ENCODE measurements around the gene LTB4R2.
A peak's percentile ranks its signal among the peaks of the same experiment; 100 is the strongest.

Gene LTB4R2

DNA sequence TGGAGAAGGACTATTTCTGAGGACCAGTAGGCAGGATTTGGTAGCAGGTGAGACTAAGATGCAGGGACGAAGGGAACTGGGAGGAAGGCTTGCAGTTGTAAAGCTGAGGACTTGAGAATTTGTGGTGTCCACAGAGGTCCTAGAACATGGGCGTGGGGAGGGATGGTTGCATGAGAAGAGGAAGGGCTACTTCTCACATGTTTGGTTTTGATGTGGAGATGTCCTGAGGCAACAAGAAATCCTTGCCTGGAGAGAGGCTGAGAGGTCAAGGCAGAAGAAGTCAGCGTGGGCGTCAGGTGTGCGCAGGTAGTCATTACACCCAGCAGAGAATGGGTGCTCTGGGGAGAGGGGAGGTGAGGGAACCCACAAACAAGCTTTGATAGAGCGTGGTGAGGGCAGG, 32.9 kb upstream of the LTB4R2 start:
- no peak for DNase-seq (ENCODE audit: low read depth in 2 of 3, low spot score in 2 of 3)

DNA sequence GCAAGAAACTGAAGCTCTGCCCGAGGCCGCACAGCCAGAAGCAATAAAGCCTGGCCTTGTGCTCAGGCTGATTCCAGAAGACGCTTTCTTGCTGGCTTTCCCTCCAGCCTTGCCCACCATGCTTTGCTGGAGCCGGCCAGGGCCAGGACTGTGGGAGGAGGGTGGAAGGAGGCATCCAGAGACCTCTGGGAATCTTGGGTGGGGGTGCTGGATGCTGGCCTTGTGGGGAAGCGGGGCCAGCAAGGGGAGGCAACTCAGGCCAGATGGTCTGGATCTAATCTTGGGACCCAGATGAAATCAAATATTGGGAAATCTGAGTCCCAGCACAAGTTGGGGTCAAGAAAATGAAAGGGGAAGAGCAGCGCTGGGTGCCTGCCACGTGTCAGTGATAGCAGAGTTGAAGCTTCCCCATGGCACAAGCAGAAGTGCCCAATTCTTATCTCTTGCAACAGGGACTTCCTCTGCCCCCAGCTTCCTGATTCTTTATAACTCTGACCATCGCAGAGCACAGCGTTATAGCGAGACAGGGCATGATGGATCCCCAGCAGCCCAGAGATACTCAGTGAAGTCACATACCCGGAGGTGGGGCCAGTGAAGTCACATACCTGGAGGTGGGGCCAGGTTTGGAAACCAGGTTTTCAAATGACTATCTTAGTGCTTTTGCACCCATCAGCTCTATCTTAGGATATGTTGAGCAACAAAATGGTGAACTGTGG, 32.2 kb upstream of the LTB4R2 start:
- DNase-seq (ENCODE audit: low read depth in 2 of 3, low spot score in 2 of 3): no peak

DNA sequence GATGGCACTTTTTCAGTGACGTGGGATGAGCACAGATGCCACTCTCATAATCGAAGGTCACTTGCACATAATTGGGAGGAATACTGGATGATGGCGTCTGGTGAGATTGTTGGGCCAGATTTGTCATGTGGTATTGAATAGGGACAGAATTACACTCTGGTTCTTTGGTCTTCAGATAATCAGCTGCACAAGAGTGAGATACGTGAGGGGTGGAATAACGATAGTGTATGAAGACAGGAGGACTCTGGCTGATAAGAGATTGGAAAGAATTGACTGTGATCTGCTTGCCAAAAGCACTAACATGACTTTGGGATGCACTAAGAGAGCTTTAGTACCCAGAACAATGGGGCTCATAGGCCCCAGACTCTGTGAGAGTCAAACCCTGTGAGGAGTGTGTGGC, 31.5 kb upstream of the LTB4R2 start:
- DNase-seq (ENCODE audit: low read depth in 2 of 3, low spot score in 2 of 3): no peak

DNA sequence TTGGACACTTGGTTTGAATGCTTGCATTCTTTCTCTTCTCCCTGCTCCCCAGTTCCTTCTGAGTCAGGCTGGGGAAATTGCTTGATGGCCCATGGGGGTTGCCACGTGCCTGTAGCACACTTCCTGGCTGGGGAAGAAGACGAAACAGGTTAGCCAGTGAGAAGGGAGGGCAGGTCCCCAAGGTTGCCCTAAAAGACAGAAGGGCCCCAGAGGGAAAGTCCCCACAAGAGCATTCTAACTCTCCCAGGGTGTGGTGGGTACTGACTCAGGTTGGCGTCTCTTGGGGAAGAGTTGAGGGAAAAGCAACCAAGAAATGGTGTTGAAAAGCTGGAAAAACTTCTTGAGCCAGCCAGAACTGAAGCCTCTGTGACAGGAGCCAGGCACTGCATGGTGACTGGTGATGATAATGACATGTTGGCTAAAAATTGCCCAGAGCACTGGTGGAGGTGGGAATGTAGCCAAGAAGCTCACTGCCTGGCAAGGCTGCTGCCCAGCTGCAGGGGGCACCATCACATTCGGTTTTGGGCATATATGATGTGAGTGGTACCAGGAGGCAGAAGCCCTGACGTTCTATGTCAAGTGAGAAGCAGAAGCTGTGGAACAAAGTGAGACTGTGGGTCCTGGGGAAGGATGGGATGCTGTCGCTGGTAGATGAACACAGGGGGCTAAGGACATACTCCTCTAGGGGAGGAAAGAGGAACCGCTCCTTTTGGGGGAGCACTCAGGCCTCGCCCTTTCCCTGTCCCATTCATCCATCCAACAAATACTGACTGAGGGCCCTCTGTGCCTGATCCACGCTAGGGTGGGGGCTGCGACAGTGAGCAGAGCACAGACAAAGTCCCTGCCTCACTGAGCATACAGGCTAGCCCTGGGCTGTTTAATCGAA, 30.4 kb upstream of the LTB4R2 start:
- no peak for DNase-seq (ENCODE audit: low read depth in 2 of 3, low spot score in 2 of 3)

DNA sequence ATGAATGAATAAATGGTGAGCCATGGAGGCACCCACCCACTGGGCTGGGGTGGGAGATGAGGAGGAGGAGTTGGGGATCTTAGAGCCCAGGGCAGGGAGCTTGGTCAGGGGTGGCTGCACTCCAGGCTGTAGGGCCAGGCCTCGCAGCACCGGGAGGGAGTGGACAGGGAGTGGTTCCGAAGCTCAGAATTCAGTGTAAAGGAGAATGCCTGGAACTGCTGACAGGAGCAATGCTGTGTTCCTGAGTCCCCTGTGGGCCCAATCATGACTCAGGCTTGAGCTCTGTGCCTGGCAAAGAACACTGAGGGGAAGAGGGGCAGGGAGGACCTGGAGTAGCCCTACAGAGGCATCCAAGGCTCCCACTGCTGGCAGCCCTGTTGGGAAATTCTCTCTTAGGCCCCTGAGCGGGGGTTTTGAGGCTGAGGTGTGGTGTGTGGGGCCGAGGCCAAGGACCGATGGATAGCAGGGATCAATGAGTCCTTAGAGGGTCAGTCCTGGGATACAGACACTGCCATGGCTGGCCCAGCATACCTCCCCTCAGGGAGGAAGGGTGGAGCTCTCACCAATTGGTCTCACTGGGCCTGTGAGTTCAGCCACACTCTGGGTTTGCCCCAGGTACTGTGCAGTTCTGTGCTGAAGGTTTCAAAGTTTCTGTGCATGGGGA, 29.0 kb upstream of the LTB4R2 start:
- DNase-seq (ENCODE audit: low read depth in 2 of 3, low spot score in 2 of 3): no peak

DNA sequence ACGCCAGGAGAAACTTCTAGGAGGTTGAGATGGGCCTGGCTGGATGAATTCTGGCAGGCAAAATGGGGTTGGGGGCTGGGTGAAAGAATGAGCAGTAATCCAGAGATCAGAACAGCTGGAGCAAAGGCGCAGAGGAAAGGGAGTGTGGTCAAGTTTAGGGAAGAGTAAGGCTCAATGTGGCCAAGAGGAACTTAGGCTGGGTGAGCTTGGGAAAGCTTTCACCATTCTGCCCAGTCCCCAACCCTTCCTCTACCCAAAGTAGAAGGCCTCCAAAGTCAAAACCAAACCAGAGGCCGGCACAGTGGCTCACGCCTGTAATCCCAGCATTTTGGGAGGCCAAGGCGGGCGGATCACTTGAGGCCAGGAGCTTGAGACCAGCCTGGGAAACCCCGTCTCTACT, 28.3 kb upstream of the LTB4R2 start:
- DNase-seq (ENCODE audit: low read depth in 2 of 3, low spot score in 2 of 3): no peak

DNA sequence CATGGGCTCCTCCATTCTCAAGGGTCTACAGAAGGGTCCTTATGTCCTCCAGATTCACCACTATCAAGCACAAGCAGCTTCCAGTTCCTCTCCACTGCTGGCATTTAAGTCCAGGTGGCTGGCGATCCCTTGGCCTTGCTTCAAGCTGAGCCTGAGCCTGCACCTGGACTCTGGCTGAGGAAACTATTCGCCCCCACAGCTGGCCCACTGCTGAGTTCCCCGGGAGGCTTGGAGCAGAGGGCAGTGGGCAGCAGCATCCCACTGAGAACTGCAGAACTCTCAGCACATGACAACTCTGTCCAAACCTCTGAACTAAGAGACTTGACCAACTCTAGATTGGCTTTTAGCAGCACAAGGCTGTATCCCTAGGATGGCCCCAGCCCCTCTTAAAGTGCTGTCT, 27.2 kb upstream of the LTB4R2 start:
- no peak for DNase-seq (ENCODE audit: low read depth in 2 of 3, low spot score in 2 of 3)

DNA sequence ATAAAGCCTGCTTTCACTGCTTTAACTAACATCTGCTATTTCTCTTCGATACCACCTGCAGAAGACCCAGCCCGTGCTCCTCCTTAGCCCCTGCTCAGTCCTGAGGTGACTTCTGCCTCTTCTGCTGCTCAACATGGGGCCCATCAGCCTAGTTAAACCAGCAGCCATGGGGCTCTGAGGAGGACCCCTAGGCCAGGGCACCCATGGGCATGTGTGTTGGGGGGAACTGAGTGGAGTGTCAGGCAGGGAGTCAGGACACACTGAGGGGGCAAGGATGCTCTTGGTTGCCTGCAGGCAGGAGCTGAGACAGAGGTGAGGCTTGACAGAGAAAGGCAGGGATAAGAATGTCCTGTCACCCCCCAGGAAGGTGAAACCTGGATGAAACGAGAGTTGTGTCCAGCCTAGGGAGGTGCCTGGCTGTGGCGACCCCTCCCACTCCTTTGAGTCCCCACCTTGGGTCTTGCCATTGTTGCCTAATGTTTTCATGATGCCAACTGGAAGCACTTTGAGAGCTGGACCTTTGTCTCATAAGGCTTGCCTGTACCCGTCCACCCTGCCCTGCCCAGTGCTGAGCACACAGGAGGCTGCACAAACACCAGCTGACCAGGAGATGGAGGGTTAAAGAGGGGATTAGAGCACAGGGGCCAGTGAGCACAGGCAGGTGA, 26.0 kb upstream of the LTB4R2 start:
- no peak for DNase-seq (ENCODE audit: low read depth in 2 of 3, low spot score in 2 of 3)

DNA sequence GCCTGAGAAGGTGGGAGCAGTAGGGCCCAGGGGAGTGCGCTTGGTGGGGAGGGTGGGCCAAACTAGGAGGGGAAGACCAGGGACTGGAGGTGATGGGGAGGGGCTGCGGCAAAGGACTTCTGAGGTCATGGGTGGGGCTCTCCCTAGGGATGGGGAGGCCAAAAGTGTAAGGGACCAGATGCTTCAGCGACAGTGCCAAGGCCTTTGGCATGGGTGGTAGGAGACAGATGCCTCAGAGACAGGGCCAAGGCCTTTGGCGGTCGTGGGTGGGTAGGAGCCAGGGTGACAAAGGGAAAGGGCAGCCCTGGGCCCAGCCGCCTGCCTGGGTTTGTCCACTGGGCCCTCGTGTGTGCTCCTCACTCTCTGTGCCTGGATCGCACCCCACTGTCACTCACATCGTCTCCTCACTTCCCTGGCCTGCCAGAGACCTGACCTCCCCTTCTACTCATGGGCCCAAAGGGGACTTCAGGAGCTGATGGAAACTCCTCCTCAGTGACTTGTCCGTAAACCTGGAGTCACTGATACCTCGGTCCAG, 25.4 kb upstream of the LTB4R2 start:
- DNase-seq (ENCODE audit: low read depth in 2 of 3, low spot score in 2 of 3): no peak

DNA sequence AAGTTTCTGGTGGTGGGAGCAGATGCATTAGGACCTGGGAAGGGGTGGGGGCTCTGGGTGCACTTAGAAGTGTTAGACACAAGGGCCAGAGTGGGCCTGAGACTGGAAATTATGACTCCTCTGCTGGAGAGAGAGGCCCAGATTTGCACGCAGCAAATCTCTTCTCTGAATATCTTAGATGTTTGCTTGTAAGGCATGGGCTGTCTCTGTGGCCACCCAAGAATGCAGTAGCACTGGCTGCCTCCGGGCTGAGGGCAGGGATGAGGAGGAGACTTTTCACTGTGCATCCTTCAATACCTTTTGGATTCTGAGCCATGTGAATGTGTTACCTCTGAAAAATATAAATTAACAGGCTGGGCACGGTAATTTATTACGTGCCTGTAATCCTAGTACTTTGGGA, 24.6 kb upstream of the LTB4R2 start:
- DNase-seq (ENCODE audit: low read depth in 2 of 3, low spot score in 2 of 3): no peak

DNA sequence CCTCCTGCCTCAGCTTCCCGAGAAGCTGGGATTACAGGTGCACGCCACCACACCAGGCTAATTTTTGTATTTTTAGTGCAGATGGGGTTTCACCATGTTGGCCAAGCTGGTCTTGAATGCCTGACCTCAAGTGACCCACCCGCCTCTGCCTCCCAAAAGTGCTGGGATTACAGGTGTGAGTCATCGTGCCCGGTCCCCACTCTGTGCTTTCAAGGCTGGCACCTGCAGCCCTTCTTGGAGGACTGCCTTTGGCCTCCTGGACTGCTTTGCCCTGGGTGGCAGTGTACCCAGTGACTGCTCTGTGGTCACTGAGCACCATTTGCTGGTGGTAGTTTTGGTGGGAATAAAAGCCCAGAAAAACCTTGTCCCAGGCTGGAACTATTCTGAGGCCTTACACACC, 22.9 kb upstream of the LTB4R2 start:
- DNase-seq (ENCODE audit: low read depth in 2 of 3, low spot score in 2 of 3): no peak

DNA sequence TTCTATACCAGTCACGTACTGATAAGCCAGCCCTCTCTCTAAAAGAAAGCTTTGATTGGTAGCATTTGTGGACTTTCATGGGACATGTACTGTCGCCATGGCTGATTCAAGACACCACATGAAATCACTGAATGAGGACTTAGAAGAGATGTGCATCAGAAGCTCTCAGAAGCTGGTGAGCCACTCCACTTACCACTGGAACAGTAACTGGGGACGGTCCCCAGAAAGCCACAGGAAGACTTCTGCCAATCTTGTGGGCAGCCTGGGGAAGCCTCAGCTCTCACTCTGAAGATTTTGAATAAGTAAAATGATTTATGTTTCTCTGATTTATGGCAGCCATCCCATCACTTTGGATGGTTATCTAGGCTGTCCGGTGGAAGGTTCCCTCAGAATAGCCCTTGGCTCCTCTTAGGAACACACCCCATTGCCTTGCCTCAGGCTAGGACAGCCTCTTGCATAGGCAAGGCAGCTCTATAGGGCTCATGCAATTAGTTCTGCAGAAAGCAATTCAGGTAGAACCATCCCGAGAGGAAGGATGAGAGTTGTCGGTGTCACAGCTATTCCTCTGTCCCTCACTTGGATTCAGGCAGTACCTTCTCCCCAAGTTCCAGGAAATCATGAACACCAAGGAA, 20.2 kb upstream of the LTB4R2 start:
- DNase-seq (ENCODE audit: low read depth in 2 of 3, low spot score in 2 of 3): no peak

DNA sequence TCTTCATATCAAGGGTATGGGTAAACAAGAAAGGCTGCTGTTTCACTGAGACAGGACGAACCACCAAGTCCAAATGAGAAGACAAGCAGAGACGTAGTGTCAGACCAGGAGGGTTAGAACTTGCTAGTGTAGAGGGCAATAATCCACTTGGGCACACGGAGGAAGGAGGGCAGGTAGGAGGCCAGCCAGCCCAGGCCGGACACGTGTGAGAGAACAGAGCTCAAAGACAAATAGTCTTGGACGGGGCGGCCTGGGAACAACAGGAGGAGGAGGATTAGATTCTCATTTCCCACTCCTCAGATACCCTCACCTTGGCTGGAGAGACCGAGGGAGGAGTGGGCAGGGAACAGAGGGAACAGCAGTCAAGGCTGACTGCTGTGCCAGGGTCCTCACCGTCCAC, 19.2 kb upstream of the LTB4R2 start:
- DNase-seq (ENCODE audit: low read depth in 2 of 3, low spot score in 2 of 3): no peak

DNA sequence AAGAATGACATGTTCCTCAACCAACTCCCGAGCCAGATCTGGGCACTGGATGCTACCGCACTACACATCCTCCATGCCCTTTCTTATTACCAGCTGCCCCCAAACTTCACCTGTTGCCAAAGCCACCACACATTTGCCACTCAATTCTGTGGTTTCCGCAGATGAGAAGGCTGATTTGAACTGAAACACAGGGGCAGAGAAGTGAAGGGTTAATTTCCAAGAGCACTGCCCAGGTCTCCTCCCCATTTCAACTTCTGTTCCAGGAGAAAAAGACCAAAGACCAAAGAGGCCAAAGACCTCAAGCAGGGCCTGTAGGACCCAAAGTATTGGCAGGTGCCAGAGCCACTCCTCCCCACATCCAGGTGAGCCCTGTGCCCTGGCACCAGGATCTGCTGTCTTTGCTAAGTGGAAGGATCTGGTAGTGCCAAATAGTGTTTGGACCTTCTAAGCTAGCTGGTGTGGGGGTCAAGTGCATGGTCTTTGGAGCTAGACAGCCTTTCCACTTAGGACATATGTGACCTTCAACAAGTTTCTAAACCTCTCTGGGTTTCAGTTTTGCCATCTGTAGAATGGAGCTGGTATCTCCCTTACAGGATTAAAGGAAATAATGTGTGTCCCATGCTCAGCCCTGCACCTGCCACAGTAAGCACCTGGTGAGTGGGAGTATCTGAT, 18.4 kb upstream of the LTB4R2 start:
- no peak for DNase-seq (ENCODE audit: low read depth in 2 of 3, low spot score in 2 of 3)

DNA sequence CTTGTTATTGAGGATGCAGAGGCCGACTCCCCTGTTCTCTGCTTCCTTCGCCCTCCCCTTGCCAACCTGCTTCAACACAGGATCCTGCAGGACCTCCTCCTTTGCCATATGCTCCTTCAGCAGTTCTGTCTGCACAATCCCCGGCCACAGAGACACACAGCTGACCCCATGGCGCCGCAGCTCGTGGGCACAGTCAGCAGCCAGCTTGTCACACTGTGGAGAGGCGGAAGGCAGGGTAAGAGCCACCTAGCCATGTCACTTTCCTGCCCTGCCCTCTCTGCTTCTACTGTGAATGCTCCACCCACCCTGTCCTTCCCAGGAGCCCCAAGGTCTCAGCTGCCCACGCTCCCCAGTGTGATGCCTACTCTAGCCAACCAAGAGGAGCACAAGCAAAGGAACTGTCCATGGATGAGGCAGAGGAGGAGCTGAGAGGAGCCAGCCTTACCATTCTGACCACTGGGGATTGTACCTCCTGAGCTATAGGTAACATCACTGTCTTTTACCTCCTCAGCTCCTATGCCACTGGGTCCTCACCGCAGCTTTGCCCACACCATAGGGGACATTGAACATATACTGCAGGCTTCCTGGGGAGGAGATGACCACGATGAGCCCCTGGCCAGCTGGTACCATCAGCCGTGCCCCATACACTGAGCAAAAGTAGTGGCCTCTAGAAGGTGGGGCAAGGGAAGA, 17.7 kb upstream of the LTB4R2 start:
- DNase-seq (ENCODE audit: low read depth in 2 of 3, low spot score in 2 of 3): no peak

DNA sequence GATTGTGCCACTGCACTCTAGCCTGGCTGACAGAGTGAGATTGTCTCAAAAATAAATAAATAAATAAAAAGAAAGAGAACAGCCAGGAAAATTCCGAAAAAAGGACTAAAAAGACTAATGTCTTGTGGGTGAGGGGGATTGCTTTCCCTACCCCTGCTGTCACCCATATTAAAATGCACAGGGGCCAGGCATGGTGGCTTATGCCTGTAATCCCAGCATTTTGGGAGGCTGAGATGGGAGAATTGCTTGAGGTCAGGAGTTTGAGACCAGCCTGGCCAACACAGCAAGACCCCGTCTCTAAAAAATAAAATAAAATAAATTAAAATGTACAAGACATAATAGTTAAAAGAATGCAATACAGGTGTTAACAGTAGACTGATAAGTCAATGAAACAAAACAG, 16.4 kb upstream of the LTB4R2 start:
- no peak for DNase-seq (ENCODE audit: low read depth in 2 of 3, low spot score in 2 of 3)

DNA sequence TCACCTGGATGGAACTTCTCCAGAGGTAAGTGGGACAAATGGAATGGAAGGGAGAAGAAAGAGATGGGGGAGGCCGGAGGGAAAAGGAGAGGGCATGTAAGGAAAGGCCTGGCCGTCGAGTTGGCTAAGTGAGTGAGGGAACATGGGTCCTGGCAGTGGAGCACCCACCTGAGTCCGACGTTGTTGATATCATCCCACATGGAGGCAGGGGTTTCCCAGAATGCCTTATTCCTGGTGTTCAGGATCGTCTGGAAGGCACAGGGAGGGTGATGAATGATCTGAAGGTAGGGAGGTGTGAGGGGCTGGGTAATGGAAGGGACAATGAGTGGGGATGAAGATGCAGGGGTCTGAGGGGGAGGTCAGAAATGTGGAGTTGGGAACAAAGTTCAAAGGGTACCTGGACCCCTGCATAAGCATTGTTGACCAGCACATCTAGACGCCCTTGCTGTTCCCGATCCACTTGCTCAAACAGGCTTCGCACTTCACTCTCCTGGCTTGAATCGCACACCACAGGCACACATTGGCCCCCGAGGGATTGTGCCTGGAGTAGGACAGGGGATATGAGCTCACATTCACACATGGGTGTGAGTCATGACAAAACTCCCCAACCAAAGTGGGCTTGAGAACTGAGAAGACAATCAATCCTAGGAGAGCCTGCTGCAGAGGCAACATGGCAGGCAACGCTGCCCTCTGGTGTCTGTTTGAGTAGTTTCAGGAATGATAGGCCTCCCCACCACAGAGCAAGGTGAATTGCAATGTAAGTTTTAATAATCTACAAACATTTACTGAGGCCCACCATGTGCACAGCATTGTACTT, 13.4 kb upstream of the LTB4R2 start:
- peak in 2 of 3 experiments; percentile 40 to 41 for DNase-seq (ENCODE audit: low read depth in 2 of 3, low spot score in 2 of 3)

DNA sequence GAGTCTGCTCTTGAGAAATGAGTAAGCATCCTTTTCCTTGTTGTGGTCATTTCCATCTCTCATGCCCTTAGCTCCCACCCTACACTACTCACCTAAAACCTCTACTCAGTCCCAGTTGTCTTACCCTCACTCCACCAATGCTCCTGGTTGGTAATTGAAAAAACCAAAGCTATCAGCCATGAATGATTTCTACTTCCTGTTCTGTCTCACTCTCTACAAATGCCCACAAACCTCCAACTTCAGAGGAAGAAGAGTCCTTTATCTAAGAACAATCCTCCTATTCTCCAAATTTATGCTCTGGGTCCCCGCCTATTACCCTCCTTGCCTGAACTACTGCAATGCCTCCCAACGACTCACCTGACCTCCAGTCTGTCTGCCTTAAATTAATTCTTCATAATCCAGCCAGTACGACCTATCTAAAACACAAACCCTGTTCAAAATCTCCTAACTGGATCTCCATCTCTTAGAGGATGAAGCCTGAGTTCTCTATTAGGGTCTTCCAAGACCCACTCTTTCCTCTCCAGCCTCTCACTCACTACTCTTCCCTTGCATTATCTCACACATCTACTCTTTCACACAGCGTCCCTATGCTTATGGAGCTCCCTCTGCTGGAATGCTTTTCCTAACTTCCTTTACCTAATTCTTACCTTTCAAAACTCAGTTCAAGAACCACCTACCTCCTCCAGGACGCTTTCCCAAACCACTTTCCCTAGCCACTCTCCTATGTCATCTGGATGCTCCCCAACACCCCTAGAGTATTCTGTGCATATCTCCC, 12.6 kb upstream of the LTB4R2 start:
- DNase-seq (ENCODE audit: low read depth in 2 of 3, low spot score in 2 of 3): no peak
